Measurements from ENCODE around the gene JPH2. TPM values are rescaled to one million over a fixed set of nuclear protein-coding genes. Genes with fewer than 3 reads are reported as not detected.

JPH2 gene
- total RNA-seq, 1 donor from 2014 or later: 4.9 TPM

DNA sequence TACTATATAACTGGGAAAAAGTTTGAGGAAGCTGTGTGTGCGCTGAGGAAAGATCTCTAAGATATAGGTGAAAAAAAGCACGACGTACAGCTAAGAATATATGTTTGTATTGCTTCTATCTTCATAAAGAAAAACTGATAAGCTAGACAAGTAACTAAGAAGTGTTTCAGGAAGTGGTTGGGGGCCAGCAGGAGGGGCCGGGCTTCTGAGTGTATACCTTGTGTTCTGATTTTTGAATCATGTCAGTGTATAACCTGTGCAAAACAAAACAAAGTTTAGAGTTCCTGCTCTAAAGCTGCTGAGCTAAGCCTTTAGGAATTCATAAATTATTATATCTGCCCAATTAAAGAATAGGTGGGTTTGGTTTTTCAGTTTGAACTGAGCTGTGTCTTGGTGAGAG, 31.5 kb upstream of the JPH2 start:
- H3K4me1 Mint-ChIP-seq (ENCODE audit: unreplicated experiment): peaks cover 13% of the 10 kb centered on the region
- no peak overlapping the region for H3K4me3 Mint-ChIP-seq
- H3K9me3 Mint-ChIP-seq: no peaks in the 10 kb centered on the region
- H3K27ac Mint-ChIP-seq: no peak overlapping the region
- H3K36me3 Mint-ChIP-seq: no peaks in the 10 kb centered on the region
- H3K27me3 Mint-ChIP-seq: no peaks in the 10 kb centered on the region
- TF ChIP-seq, protein P1, sequence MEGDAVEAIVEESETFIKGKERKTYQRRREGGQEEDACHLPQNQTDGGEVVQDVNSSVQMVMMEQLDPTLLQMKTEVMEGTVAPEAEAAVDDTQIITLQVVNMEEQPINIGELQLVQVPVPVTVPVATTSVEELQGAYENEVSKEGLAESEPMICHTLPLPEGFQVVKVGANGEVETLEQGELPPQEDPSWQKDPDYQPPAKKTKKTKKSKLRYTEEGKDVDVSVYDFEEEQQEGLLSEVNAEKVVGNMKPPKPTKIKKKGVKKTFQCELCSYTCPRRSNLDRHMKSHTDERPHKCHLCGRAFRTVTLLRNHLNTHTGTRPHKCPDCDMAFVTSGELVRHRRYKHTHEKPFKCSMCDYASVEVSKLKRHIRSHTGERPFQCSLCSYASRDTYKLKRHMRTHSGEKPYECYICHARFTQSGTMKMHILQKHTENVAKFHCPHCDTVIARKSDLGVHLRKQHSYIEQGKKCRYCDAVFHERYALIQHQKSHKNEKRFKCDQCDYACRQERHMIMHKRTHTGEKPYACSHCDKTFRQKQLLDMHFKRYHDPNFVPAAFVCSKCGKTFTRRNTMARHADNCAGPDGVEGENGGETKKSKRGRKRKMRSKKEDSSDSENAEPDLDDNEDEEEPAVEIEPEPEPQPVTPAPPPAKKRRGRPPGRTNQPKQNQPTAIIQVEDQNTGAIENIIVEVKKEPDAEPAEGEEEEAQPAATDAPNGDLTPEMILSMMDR (conservative IDR thresholded peaks at IDR 0.05): no peak
- DNase-seq (ENCODE audit: extremely low spot score, unreplicated experiment): no peak

DNA sequence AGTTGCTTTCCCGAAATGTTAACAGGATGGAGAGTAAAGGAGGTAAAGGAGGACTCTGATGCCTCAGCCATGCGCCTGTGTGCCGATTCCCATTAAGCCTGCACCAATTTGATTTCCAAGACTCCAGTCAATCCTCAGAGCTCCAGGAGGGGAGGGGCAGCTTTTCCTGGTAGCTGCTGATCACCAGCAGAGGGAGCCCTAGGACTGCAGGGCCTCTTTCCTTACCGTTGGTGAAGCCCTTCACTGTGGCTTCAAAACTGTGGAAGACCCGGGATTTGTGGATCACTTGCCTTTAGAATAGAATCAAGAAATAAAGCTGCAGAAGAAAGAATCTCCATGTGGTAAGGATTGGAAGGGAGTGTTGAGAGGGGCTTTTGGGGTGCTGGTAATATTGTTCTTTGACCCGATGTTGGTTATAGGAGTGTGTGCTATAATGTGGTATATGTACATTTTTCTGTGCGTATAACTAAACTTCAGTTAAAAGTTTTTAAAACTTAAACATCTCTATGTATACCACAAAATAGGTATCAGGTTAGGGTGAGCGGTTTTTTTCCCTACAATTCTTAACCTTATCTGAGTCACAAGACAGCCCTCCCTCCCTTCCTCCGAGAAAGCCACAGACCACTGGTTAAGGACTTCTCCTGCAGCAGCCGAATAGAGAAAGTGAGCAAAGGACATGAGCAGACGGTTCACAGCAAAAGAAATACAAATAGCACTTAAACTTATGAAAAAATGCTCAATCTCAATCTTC, 30.5 kb upstream of the JPH2 start:
- TF ChIP-seq, protein P1 (conservative IDR thresholded peaks at IDR 0.05): peak; percentile 86
- Mint-ChIP-seq H3K4me1 (ENCODE audit: unreplicated experiment) (peaks cover 13% of the 10 kb centered on the region), H3K27ac (peak overlapping the region; percentile 45), H3K27me3 (no peaks in the 10 kb centered on the region), H3K9me3 (no peaks in the 10 kb centered on the region), H3K36me3 (no peaks in the 10 kb centered on the region), H3K4me3 (no peak overlapping the region)
- no peak for DNase-seq (ENCODE audit: extremely low spot score, unreplicated experiment)

DNA sequence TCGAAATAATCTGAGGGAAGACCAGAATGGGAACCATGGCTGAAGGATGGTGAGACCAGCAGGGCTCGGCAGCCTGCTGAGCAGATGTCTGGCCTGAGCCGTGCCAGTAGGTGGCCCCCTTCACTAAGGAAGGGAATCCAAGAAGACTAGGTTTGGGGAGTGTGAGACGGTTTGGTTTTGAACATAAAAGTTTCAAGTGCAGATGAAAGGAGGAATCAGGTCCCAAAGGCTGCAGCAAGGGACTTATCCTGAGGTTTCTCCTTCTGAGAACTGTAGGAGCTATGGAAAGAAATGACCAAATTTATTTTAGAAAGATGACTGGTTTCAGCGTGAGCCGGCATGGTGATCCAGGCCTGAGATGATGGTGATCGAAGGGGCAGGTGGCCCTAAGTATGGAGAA, 28.1 kb upstream of the JPH2 start:
- TF ChIP-seq, protein P1 (conservative IDR thresholded peaks at IDR 0.05): peak; percentile 85
- no peak for DNase-seq (ENCODE audit: extremely low spot score, unreplicated experiment)
- H3K27me3 Mint-ChIP-seq: no peaks in the 10 kb centered on the region
- H3K4me3 Mint-ChIP-seq: peak overlapping the region; percentile 44
- H3K27ac Mint-ChIP-seq: peak overlapping the region; percentile 19
- H3K36me3 Mint-ChIP-seq: no peaks in the 10 kb centered on the region
- H3K9me3 Mint-ChIP-seq: no peaks in the 10 kb centered on the region
- peaks cover 20% of the 10 kb centered on the region for H3K4me1 Mint-ChIP-seq (ENCODE audit: unreplicated experiment)

DNA sequence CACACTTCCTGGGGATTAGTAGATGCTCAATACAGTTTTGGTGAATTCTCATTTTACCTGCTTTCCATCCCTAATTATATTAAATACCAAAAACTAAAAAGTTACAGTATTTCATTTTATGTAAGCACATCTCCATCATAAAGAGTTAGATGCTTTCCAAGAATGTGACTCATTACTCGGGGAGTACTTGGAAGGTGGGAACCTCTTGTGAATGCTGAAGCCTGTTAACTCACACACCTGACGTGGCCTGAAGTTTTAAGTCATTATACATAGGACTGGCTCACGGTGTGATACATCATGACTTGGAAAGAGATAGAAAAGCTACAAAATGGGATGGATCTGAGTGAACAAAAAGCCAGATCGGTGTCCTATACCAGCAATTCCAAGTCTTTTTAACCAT, 25.8 kb upstream of the JPH2 start:
- no peaks in the 10 kb centered on the region for H3K36me3 Mint-ChIP-seq
- TF ChIP-seq, protein P1 (conservative IDR thresholded peaks at IDR 0.05): no peak
- no peaks in the 10 kb centered on the region for H3K27me3 Mint-ChIP-seq
- no peak overlapping the region for H3K27ac Mint-ChIP-seq
- DNase-seq (ENCODE audit: extremely low spot score, unreplicated experiment): no peak
- peak overlapping the region; percentile 96 for H3K4me3 Mint-ChIP-seq
- no peaks in the 10 kb centered on the region for H3K9me3 Mint-ChIP-seq
- peaks cover 31% of the 10 kb centered on the region for H3K4me1 Mint-ChIP-seq (ENCODE audit: unreplicated experiment)

DNA sequence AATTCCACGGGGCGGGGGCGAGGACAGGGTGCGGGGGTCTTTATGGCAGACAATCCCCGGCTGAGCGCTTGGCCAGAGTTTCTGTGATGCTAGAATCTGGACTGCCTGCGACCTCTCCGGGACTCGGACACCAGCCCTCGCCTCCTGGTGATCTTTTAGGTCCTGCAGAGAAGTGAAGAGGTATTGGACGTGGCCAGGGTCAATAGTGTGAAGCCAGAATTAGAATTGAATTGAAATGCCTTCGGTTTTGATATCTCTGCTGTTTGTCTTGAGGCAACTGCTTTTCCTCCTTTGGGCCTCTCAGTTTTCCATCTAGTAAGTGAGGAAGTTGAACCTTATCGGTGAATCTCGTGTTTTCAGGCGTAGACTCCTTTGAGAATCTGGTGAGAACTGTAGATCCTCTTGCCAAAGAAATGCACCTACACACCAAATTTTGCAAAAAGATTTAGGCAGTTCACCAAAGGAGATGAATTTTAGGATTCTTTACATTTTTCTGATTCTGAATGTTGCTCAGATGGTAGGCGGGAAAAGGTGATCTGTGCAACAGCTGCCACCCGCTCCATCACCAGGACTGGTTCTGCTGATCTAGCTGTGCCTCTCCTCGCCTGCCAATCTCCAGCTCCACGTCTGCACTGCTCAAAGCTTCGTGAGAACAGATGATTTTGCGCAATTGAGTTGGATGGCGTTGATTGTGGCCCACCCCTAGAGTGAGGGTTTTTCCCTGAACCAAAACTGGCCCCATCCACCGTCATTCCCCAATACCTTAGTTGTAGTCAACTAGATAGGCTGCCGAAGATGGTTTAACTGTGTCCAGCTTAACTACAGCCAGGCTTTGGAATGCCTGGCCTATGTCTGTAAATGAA, 24.4 kb upstream of the JPH2 start:
- peaks cover 1% of the 10 kb centered on the region for H3K36me3 Mint-ChIP-seq
- H3K9me3 Mint-ChIP-seq: no peaks in the 10 kb centered on the region
- peaks cover 42% of the 10 kb centered on the region for H3K4me1 Mint-ChIP-seq (ENCODE audit: unreplicated experiment)
- H3K27ac Mint-ChIP-seq: peak overlapping the region; percentile 99
- H3K27me3 Mint-ChIP-seq: no peaks in the 10 kb centered on the region
- TF ChIP-seq, protein P1 (conservative IDR thresholded peaks at IDR 0.05): no peak
- peak overlapping the region; percentile 96 for H3K4me3 Mint-ChIP-seq
- no peak for DNase-seq (ENCODE audit: extremely low spot score, unreplicated experiment)

Data from type B pancreatic cell (in vitro differentiated cells).